CD4-positive, alpha-beta memory T cell (primary cell): ENCODE data around the gene CNOT6L. TPM values are rescaled to one million over a fixed set of nuclear protein-coding genes. Genes with fewer than 3 reads are reported as not detected.
A peak's percentile ranks its signal among the peaks of the same experiment; 100 is the strongest.

ENCODE experiments used
- CTCF ChIA-PET: fragments of 350-600 bp; sonication (Branson Sonifier 250); formaldehyde crosslinking; loops from one replicate; lab custom pipeline; 2021; ENCODE audit warnings: inconsistent platforms; ENCODE audit not compliant: partially characterized antibody; lab: Charles Lee
- POLR2A ChIA-PET: fragments of 350-600 bp; sonication (Branson Sonifier 250); formaldehyde crosslinking; loops from one replicate; lab custom pipeline; 2021; ENCODE audit not compliant: partially characterized antibody; lab: Charles Lee
- DNase-seq, 5 donors: peaks; one replicate each; pipeline versions ENCODE4 v3.0.0 to v3.0.0-alpha.2; 2020 to 2022; ENCODE audit warnings: mixed read lengths in 1 of 5
- H3K27ac ChIP-seq: one replicate; pipeline ENCODE4 v1.7.0; 2013; ENCODE audit warnings: low read depth, low read length
- H3K27me3 ChIP-seq: 2 replicates; pipeline ENCODE4 v1.7.0; 2013; ENCODE audit warnings: mild to moderate bottlenecking, low read length, moderate library complexity; ENCODE audit not compliant: insufficient read depth
- H3K36me3 ChIP-seq: 2 replicates; pipeline ENCODE4 v1.7.0; 2013; ENCODE audit warnings: mild to moderate bottlenecking, low read length, moderate library complexity; ENCODE audit not compliant: insufficient read depth
- H3K4me1 ChIP-seq: 2 replicates; pipeline ENCODE4 v1.7.0; 2013; ENCODE audit warnings: mild to moderate bottlenecking, low read length, moderate library complexity; ENCODE audit not compliant: insufficient read depth
- H3K4me3 ChIP-seq, 2 donors: one replicate each; pipeline ENCODE4 v1.7.0; 2013; ENCODE audit warnings: low read length in 2 of 2, mild to moderate bottlenecking in 1 of 2
- H3K9me3 ChIP-seq, 2 donors: one replicate each; pipeline ENCODE4 v1.7.0; 2013; ENCODE audit warnings: low read length in 2 of 2, control low read depth in 1 of 2; ENCODE audit not compliant: control insufficient read depth in 1 of 2
- H3K27ac Mint-ChIP-seq, 7 donors: one replicate each; pipeline ENCODE4 v1.8.0; 2020 to 2021; ENCODE audit warnings: mixed read lengths in 7 of 7, mild to moderate bottlenecking in 6 of 7, inconsistent platforms in 3 of 7, moderate library complexity in 3 of 7
- H3K27me3 Mint-ChIP-seq, 2 donors: one replicate each; pipeline ENCODE4 v1.8.0; 2020 to 2021; ENCODE audit warnings: mixed read lengths in 2 of 2
- H3K36me3 Mint-ChIP-seq, 2 donors: one replicate each; pipeline ENCODE4 v1.8.0; 2020 to 2021; ENCODE audit warnings: mixed read lengths in 2 of 2, inconsistent platforms in 1 of 2, mild to moderate bottlenecking in 1 of 2
- H3K4me1 Mint-ChIP-seq, 4 donors: one replicate each; pipeline ENCODE4 v1.8.0; 2020 to 2021; ENCODE audit warnings: mixed read lengths in 4 of 4, mild to moderate bottlenecking in 1 of 4
- H3K4me3 Mint-ChIP-seq, 8 donors: one replicate each; pipeline ENCODE4 v1.8.0; 2020 to 2021; ENCODE audit warnings: mixed read lengths in 8 of 8, mild to moderate bottlenecking in 7 of 8, moderate library complexity in 6 of 8, inconsistent platforms in 3 of 8
- H3K9me3 Mint-ChIP-seq, 8 donors: one replicate each; pipeline ENCODE4 v1.8.0; 2020 to 2021; ENCODE audit warnings: mixed read lengths in 8 of 8, mild to moderate bottlenecking in 5 of 8, inconsistent platforms in 3 of 8, moderate library complexity in 1 of 8
- intact Hi-C: fragments of 100-400 bp; cut with micrococcal nuclease; formaldehyde crosslinking; loops from one replicate; pipeline ENCODE4 v1.15.1; 2023
- polyA plus RNA-seq, 2 donors: library from polyadenylated mRNA; unstranded; fragments of 300-500 nt; fragmentation: Illumina TruSeq; gene quantifications; one replicate each; pipeline ENCODE4 v1.2.3, GENCODE V29; 2021
- total RNA-seq, 2 experiments: library from RNA; stranded (reverse); gene quantifications; one replicate each; pipeline ENCODE4 v1.2.3, GENCODE V29; 2021

Gene CNOT6L
- total and polyA plus RNA-seq, 4 experiments from 2014 or later: 34.3 to 225 (median 126) TPM

DNA sequence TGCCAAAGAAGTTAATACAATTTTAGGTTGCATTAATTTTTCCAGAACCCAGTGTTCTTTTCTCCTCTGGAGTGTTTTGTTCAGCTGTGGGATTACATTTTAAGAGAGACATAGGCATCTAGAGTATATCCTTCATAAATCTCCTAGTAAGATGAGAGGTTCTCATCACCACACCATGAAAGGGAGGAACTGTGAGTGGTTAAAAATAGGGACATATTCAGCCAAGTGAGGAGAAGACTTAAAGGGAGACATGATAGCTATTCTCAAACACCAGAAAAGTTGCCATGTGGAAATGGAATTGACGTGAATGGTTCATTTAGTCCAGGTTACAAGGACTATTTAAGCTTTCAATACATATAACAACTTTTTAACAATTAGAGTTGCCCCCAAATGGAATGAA lies 37.0 kb upstream of the CNOT6L start:
- no peaks in the 10 kb centered on the region for H3K9me3 ChIP-seq
- Mint-ChIP-seq H3K36me3 (no peaks in the 10 kb centered on the region), H3K27ac (peak overlapping the region; percentile 84 to 96 (median 91)), H3K27me3 (no peaks in the 10 kb centered on the region), H3K9me3 (no peaks in the 10 kb centered on the region), H3K4me3 (peak overlapping the region in 5 of 8 donors; percentile 15 to 90 (median 86)), H3K4me1 (peaks cover 49 to 75% (median 65%) of the 10 kb centered on the region in 4 donors)
- CTCF ChIA-PET: interaction anchor here (0.7 to 3.1 kb wide), 8 partner anchors 16 to 55 kb away, joined by 3 to 21 read pairs (median 4); partner anchors contain the start of gene CNOT6L
- intact Hi-C loops: no loop called here
- H3K4me1 ChIP-seq: peaks cover 91% of the 10 kb centered on the region
- H3K36me3 ChIP-seq: no peaks in the 10 kb centered on the region
- POLR2A ChIA-PET: interaction anchor here (1.3 to 11.1 kb wide), 6 partner anchors 20 to 1083 kb away, joined by 4 to 908 read pairs (median 6); partner anchors contain the start of genes CNOT6L and PAQR3
- no peak for DNase-seq
- H3K27me3 ChIP-seq: no peaks in the 10 kb centered on the region
- no peak overlapping the region for H3K4me3 ChIP-seq
- H3K27ac ChIP-seq: peak overlapping the region; percentile 19

DNA sequence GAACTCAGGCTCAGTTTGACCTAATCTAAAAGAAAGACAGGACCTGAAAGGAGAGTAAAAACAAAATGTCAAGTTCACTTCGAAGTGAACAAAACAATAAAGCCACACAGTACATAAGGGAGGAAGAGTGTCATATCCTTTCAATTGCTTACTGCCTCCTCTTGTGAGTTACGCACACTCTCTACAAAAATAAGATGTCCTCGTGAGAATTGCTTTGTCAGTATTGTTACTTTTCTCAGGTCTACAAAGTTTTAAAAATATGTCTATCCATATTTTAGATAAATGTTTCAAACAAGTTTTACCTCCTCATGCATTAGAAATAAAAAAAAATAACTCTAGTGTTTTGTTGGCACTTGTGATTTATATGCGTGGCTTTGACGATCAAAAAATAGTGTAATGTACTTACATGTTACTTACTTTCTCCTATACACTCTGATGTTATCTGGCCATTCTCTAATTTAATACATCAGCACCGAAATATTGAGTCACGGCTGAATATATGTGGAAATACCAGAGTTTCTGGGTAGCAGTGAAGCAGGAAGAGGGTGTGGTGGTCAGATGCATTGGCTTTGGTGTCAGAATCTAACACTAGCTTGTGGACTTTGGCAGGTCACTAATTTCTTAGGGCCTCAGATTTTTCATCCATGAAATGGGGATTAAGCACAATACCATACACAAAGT lies 35.4 kb upstream of the CNOT6L start:
- Histone ChIP-seq H3K27ac (peak overlapping the region; percentile 78), H3K4me1 (peaks cover 75% of the 10 kb centered on the region), H3K36me3 (no peaks in the 10 kb centered on the region), H3K9me3 (no peaks in the 10 kb centered on the region), H3K27me3 (no peaks in the 10 kb centered on the region), H3K4me3 (peak overlapping the region; percentile 37 to 43)
- Mint-ChIP-seq H3K9me3 (no peaks in the 10 kb centered on the region), H3K4me1 (peaks cover 47 to 66% (median 58%) of the 10 kb centered on the region in 4 donors), H3K4me3 (peak overlapping the region; percentile 72 to 91 (median 78)), H3K36me3 (no peaks in the 10 kb centered on the region), H3K27ac (peak overlapping the region; percentile 90 to 100 (median 99)), H3K27me3 (no peaks in the 10 kb centered on the region)
- peak; percentile 71 to 80 (median 74) for DNase-seq
- ChIA-PET CTCF (interaction anchor here (1.5 to 3.1 kb wide), 3 partner anchors 26 to 36 kb away, joined by 4 to 21 read pairs (median 6); partner anchors contain the start of gene CNOT6L), POLR2A (interaction anchor here (1.6 to 11.1 kb wide), 6 partner anchors 8 to 1084 kb away, joined by 4 to 908 read pairs (median 90); partner anchors contain the start of genes CNOT6L, MRPL1 and PAQR3)
- intact Hi-C loops: loop anchor here (1.0 kb wide), 2 partner anchors 8 to 34 kb away; partner anchors contain the start of gene MRPL1

DNA sequence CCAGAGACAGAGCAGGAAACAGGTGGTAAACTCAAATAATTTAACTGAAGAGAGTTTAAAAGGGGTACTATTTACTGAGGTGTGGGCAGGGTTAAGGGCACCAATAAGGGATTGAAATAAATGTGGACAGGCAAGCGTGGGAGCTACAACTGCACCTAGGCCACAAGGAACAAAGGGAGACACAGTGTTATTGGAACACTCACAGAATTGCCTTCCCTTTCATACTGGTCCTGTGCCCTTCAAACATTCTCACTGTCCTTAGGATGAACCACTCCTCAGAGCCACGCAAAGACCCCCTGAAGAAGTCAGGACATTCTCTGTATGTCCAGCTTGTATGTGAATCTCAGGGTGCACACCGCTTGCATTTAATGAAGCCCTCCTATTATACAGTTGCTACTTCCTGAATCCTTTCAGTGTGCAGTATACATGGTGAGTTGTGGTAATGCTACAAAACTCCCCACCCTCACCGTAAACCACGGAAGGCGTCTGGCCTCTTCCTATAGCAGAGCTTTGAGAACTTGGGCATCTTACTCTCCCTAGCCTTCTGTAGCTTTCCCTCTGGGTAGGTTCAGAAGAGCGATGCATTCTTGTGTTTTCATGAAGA lies 33.8 kb upstream of the CNOT6L start:
- Mint-ChIP-seq H3K9me3 (no peaks in the 10 kb centered on the region), H3K27me3 (no peaks in the 10 kb centered on the region), H3K36me3 (no peaks in the 10 kb centered on the region), H3K4me1 (peaks cover 43 to 59% (median 51%) of the 10 kb centered on the region in 4 donors), H3K27ac (peak overlapping the region; percentile 90 to 100 (median 99)), H3K4me3 (peak overlapping the region; percentile 73 to 91 (median 79))
- Histone ChIP-seq H3K27ac (peak overlapping the region; percentile 78), H3K4me1 (peaks cover 62% of the 10 kb centered on the region), H3K27me3 (no peaks in the 10 kb centered on the region), H3K9me3 (no peaks in the 10 kb centered on the region), H3K4me3 (peak overlapping the region; percentile 37), H3K36me3 (no peaks in the 10 kb centered on the region)
- ChIA-PET CTCF (interaction anchor here (0.6 to 2.3 kb wide), 7 partner anchors 9 to 35 kb away, joined by 3 to 21 read pairs (median 5); partner anchors contain the start of gene MRPL1), POLR2A (interaction anchor here (1.0 to 5.6 kb wide), 12 partner anchors 9 to 776 kb away, joined by 3 to 247 read pairs (median 5); partner anchors contain the start of genes CNOT6L and MRPL1)
- DNase-seq: peak; percentile 76 to 90 (median 80)
- intact Hi-C loops: no loop called here

DNA sequence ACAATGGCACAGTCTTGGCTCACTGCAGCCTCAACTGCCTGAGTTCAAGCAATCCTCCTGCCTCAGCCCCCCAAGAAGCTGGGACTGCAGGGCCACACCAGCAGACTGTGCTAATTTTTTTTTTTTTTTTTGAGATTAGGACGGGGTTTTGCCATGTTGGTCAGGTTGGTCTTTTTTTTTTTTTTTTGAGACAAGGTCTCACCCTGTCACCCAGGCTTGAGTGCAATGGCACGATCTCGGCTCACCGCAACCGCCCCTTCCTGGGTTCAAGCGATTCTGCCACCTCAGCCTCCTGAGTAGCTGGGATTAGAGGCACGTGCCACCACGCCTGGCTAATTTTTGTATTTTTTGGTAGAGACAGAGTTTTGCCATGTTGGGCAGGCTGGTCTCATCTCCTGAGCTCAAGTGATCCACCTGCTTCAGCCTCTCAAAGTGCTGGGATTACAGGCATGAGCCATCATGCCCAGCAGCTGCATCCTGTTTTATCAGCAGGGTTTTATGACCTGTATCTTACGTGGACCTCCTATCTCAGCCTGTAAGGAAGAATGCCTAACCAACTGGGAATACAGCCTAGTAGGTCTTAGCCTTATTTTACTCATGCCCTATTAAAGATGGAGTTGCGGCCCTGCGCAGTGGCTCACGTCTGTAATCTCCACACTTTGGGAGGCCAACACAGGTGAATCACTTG lies 30.3 kb upstream of the CNOT6L start:
- peaks cover 28% of the 10 kb centered on the region for H3K4me1 ChIP-seq
- intact Hi-C loops: no loop called here
- H3K27me3 ChIP-seq: no peaks in the 10 kb centered on the region
- POLR2A ChIA-PET: interaction anchor here (1.2 to 5.6 kb wide), 3 partner anchors 13 to 31 kb away, joined by 4 to 160 read pairs (median 4); partner anchors contain the start of gene MRPL1
- Mint-ChIP-seq H3K4me1 (peaks cover 24 to 37% (median 29%) of the 10 kb centered on the region in 4 donors), H3K9me3 (no peaks in the 10 kb centered on the region), H3K27me3 (no peaks in the 10 kb centered on the region), H3K36me3 (no peaks in the 10 kb centered on the region), H3K4me3 (peak overlapping the region in 1 of 8 donors; percentile 48), H3K27ac (peak overlapping the region in 1 of 7 donors; percentile 52)
- H3K36me3 ChIP-seq: no peaks in the 10 kb centered on the region
- CTCF ChIA-PET: interaction anchor here (0.7 kb wide), 1 partner anchor 12 kb away, joined by 4 read pairs; no protein-coding TSS in a partner anchor
- H3K27ac ChIP-seq: no peak overlapping the region
- H3K9me3 ChIP-seq: no peaks in the 10 kb centered on the region
- no peak overlapping the region for H3K4me3 ChIP-seq
- no peak for DNase-seq

DNA sequence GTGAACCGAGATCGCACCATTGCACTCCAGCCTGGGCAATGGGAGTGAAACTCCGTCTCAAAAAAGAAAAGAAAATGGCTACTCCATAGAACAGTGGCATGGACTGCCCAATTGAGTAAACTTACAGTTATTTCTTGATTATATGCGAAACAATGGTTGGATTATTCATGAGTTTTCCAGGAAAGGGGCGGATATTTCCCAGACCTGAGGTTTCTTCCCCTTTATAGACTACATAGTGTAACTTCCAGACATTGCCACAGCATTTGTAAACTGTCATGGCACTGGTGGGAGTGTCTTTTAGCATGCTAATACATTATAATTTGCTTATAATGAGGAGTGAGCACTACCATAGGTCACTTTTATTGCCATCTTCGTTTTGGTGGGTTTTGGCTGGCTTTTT lies 29.3 kb upstream of the CNOT6L start:
- Mint-ChIP-seq H3K4me3 (no peak overlapping the region), H3K27ac (no peak overlapping the region), H3K36me3 (no peaks in the 10 kb centered on the region), H3K4me1 (peaks cover 22 to 32% (median 25%) of the 10 kb centered on the region in 4 donors), H3K27me3 (no peaks in the 10 kb centered on the region), H3K9me3 (no peaks in the 10 kb centered on the region)
- ChIA-PET POLR2A (interaction anchor here (1.2 to 5.6 kb wide), 2 partner anchors 14 to 28 kb away, joined by 4 to 160 read pairs; partner anchors contain the start of gene MRPL1), CTCF (interaction anchor here (0.7 kb wide), 1 partner anchor 13 kb away, joined by 4 read pairs; no protein-coding TSS in a partner anchor)
- H3K4me3 ChIP-seq: no peak overlapping the region
- no peaks in the 10 kb centered on the region for H3K36me3 ChIP-seq
- H3K4me1 ChIP-seq: peaks cover 20% of the 10 kb centered on the region
- H3K9me3 ChIP-seq: no peaks in the 10 kb centered on the region
- H3K27me3 ChIP-seq: no peaks in the 10 kb centered on the region
- H3K27ac ChIP-seq: no peak overlapping the region
- no peak for DNase-seq
- intact Hi-C loops: no loop called here

DNA sequence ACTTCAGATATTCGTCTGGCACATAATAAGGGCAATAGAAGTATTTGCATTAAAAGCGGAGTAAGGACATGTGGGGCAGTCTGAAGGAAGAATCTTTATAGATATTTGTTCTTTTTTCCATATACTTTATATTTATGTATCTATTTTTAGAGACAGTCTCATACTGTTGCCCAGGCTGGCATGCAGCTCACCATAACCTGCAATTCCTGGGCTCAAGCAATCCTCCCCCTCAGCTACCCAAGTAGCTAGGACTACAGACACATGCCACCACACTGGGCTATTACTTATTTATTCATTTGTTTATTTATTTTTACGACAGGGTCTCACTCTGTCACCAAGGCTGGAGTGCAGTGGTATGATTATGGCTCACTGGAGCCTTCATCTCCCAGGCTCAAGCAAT lies 26.8 kb upstream of the CNOT6L start:
- H3K36me3 Mint-ChIP-seq: no peaks in the 10 kb centered on the region

More for the DNA sequence above, 26.8 kb upstream of the CNOT6L start:
- peaks cover 3 to 13% (median 7%) of the 10 kb centered on the region in 4 donors for H3K4me1 Mint-ChIP-seq
- intact Hi-C loops: no loop called here
- CTCF ChIA-PET: interaction anchor here (0.9 kb wide), 1 partner anchor 28 kb away, joined by 3 read pairs; no protein-coding TSS in a partner anchor
- no peaks in the 10 kb centered on the region for H3K4me1 ChIP-seq
- H3K27me3 ChIP-seq: no peaks in the 10 kb centered on the region
- no peak overlapping the region for H3K4me3 Mint-ChIP-seq
- H3K27ac ChIP-seq: no peak overlapping the region
- H3K36me3 ChIP-seq: no peaks in the 10 kb centered on the region
- H3K27ac Mint-ChIP-seq: no peak overlapping the region
- H3K9me3 Mint-ChIP-seq: no peaks in the 10 kb centered on the region
- H3K9me3 ChIP-seq: no peaks in the 10 kb centered on the region
- POLR2A ChIA-PET: interaction anchor here (1.0 to 1.5 kb wide), 2 partner anchors 16 to 26 kb away, joined by 4 to 5 read pairs; no protein-coding TSS in a partner anchor
- no peaks in the 10 kb centered on the region for H3K27me3 Mint-ChIP-seq
- no peak overlapping the region for H3K4me3 ChIP-seq
- no peak for DNase-seq
